ENCODE measurements around the gene PADI2. TPM values are rescaled to one million over a fixed set of nuclear protein-coding genes. Genes with fewer than 3 reads are reported as not detected.

PADI2 gene
- total RNA-seq, 1 experiment from 2014 or later, result 0.16 TPM

- no peaks in the 10 kb centered on the region for H3K9me3 Mint-ChIP-seq (ENCODE audit: unreplicated experiment)
- peaks cover 35% of the 10 kb centered on the region for H3K36me3 Mint-ChIP-seq (ENCODE audit: insufficient read depth, unreplicated experiment)
- TF ChIP-seq CTCF (IDR thresholded peaks at IDR 0.05; ENCODE audit: unreplicated experiment), result no peak
- no TSS peak for BruUV-seq (replicated peaks)
- intact Hi-C loops (cut with micrococcal nuclease), result no loop called here
- no peak for DNase-seq (ENCODE audit: unreplicated experiment)
- ChIA-PET POLR2A (interaction anchor here (0.9 to 1.3 kb wide), 4 partner anchors 42 to 146 kb away, joined by 4 to 6 read pairs (median 4); no protein-coding TSS in a partner anchor), CTCF (interaction anchor here (0.6 kb wide), 1 partner anchor 9 kb away, joined by 3 read pairs; no protein-coding TSS in a partner anchor)
- peaks cover 6% of the 10 kb centered on the region for H3K4me1 Mint-ChIP-seq (ENCODE audit: insufficient read depth, unreplicated experiment)
- H3K27ac Mint-ChIP-seq (ENCODE audit: low read depth, unreplicated experiment), result peak overlapping the region; percentile 89
- no peaks in the 10 kb centered on the region for H3K27me3 Mint-ChIP-seq (ENCODE audit: insufficient read depth, unreplicated experiment)
- H3K4me3 Mint-ChIP-seq (ENCODE audit: unreplicated experiment), result peak overlapping the region; percentile 89
These were observed 66.6 kb downstream of the PADI2 start for GRCh38 chr1:17052641-17053040.

- no peaks in the 10 kb centered on the region for H3K27me3 Mint-ChIP-seq (ENCODE audit: insufficient read depth, unreplicated experiment)
- BruUV-seq (replicated peaks), result no TSS peak
- H3K27ac Mint-ChIP-seq (ENCODE audit: low read depth, unreplicated experiment), result no peak overlapping the region
- H3K36me3 Mint-ChIP-seq (ENCODE audit: insufficient read depth, unreplicated experiment), result peaks cover 35% of the 10 kb centered on the region
- ChIA-PET POLR2A (interaction anchor here (0.9 to 1.1 kb wide), 2 partner anchors 41 to 100 kb away, joined by 4 to 6 read pairs; no protein-coding TSS in a partner anchor), CTCF (interaction anchor here (0.6 kb wide), 1 partner anchor 9 kb away, joined by 3 read pairs; no protein-coding TSS in a partner anchor)
- no peak for DNase-seq (ENCODE audit: unreplicated experiment)
- no peak for TF ChIP-seq CTCF (IDR thresholded peaks at IDR 0.05; ENCODE audit: unreplicated experiment)
- H3K4me3 Mint-ChIP-seq (ENCODE audit: unreplicated experiment), result peak overlapping the region; percentile 89
- peaks cover 6% of the 10 kb centered on the region for H3K4me1 Mint-ChIP-seq (ENCODE audit: insufficient read depth, unreplicated experiment)
- no peaks in the 10 kb centered on the region for H3K9me3 Mint-ChIP-seq (ENCODE audit: unreplicated experiment)
- intact Hi-C loops (cut with micrococcal nuclease), result no loop called here
These were observed 67.2 kb downstream of the PADI2 start for GRCh38 chr1:17052038-17052437.

GRCh38 chr1:17047924-17048323 is 71.3 kb downstream of the PADI2 start:
- TF ChIP-seq CTCF (IDR thresholded peaks at IDR 0.05; ENCODE audit: unreplicated experiment), result no peak
- Mint-ChIP-seq H3K27ac (ENCODE audit: low read depth, unreplicated experiment) (no peak overlapping the region), H3K27me3 (ENCODE audit: insufficient read depth, unreplicated experiment) (no peaks in the 10 kb centered on the region), H3K4me1 (ENCODE audit: insufficient read depth, unreplicated experiment) (peaks cover 17% of the 10 kb centered on the region), H3K36me3 (ENCODE audit: insufficient read depth, unreplicated experiment) (peaks cover 66% of the 10 kb centered on the region), H3K4me3 (ENCODE audit: unreplicated experiment) (no peak overlapping the region), H3K9me3 (ENCODE audit: unreplicated experiment) (no peaks in the 10 kb centered on the region)
- CTCF ChIA-PET, result interaction anchor here (0.6 to 6.9 kb wide), 8 partner anchors 18 to 285 kb away, joined by 3 to 56 read pairs (median 4); no protein-coding TSS in a partner anchor
- intact Hi-C loops (cut with micrococcal nuclease), result loop anchor here (5.0 kb wide), 2 partner anchors 36 to 136 kb away; partner anchors contain the start of gene ATP13A2
- BruUV-seq (replicated peaks), result no TSS peak
- POLR2A ChIA-PET, result interaction anchor here (0.7 to 2.6 kb wide), 2 partner anchors 20 to 308 kb away, joined by 3 to 8 read pairs; no protein-coding TSS in a partner anchor
- no peak for DNase-seq (ENCODE audit: unreplicated experiment)

GRCh38 chr1:17046334-17046657 is 73.0 kb downstream of the PADI2 start:
- CTCF ChIA-PET, result interaction anchor here (0.6 to 6.9 kb wide), 16 partner anchors 10 to 1210 kb away, joined by 3 to 56 read pairs (median 4); no protein-coding TSS in a partner anchor
- Mint-ChIP-seq H3K27me3 (ENCODE audit: insufficient read depth, unreplicated experiment) (no peaks in the 10 kb centered on the region), H3K4me3 (ENCODE audit: unreplicated experiment) (no peak overlapping the region), H3K36me3 (ENCODE audit: insufficient read depth, unreplicated experiment) (peaks cover 81% of the 10 kb centered on the region), H3K4me1 (ENCODE audit: insufficient read depth, unreplicated experiment) (peaks cover 15% of the 10 kb centered on the region), H3K9me3 (ENCODE audit: unreplicated experiment) (no peaks in the 10 kb centered on the region), H3K27ac (ENCODE audit: low read depth, unreplicated experiment) (no peak overlapping the region)
- intact Hi-C loops (cut with micrococcal nuclease), result loop anchor here (1.0 to 5.0 kb wide), 4 partner anchors 34 to 134 kb away; partner anchors contain the start of gene ATP13A2
- POLR2A ChIA-PET, result interaction anchor here (0.7 to 1.4 kb wide), 11 partner anchors 16 to 258 kb away, joined by 3 to 8 read pairs (median 3); no protein-coding TSS in a partner anchor
- no TSS peak for BruUV-seq (replicated peaks)
- DNase-seq (ENCODE audit: unreplicated experiment), result no peak
- TF ChIP-seq CTCF (IDR thresholded peaks at IDR 0.05; ENCODE audit: unreplicated experiment), result no peak

Measured in MCF 10A (cell line).